ENCODE measurements around the gene RPL6.

GRCh38 chr12:112447106-112447505, 37.7 kb upstream of the RPL6 start:
- TF ChIP-seq SREBF2 (CRISPR knock-in tag; IDR thresholded peaks at IDR 0.05) (no peak), MTF1 (CRISPR knock-in tag; IDR thresholded peaks at IDR 0.05; ENCODE audit: borderline replicate concordance) (no peak), MXI1 (IDR thresholded peaks at IDR 0.05; ENCODE audit: low read depth, low read length) (no peak), ZBTB11 (CRISPR knock-in tag; IDR thresholded peaks at IDR 0.05) (no peak), ZNF740 (CRISPR knock-in tag; IDR thresholded peaks at IDR 0.05) (no peak), ZNF740 (tag; IDR thresholded peaks at IDR 0.05) (no peak), CREB3 (tag; conservative IDR thresholded peaks at IDR 0.05; ENCODE audit: low read depth) (no peak), GABPA (tag; conservative IDR thresholded peaks at IDR 0.05; ENCODE audit: low read depth) (no peak)

All from K562 (cell line).